ENCODE results near the gene RAB1B.
A peak's percentile ranks its signal among the peaks of the same experiment; 100 is the strongest.

Gene RAB1B

DNA sequence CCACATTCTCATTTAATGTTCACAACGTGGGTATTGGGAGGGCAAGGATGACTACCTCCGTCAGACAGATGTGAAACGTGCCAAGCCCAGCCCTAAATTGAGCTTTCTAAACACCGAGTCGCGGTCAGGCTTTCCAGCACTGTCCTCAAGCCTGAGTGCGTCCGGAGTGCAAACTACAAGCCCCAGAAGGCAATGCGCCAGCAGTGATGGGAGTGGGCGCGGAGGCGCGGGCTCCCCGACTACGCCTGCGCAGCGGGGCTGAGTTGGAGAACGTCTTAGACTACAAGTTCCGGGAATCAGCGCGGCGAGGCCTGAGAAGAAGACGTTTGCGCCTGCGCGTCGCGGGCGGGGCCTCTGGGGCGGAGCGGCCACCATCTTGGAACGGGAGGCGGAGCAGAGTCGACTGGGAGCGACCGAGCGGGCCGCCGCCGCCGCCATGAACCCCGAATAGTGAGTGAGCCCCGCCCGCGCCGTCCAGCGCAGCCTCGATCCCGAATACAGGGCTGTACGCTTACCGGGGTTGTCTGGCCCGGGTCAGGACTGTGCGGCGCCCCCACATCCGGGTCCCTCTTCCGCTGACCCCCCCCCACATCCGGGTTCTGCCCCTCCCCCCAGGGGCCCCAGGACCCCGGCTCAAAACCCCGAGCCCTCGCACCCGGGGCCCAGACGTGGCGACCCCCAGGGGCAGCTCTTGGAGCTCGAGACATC lies at the start of gene RAB1B:
Gene RAB1B, plus strand, starts transcription at position 396 of the 708 bp plus-strand sequence. Its CDS starts 41 bp downstream, at position 437.
- H3K4me3 Mint-ChIP-seq: peak within 1 kb of the TSS; percentile 93
- H3K9me3 Mint-ChIP-seq: no peaks in the 10 kb centered on the region
- ATAC-seq (peak; percentile 90), DNase-seq (ENCODE audit: low spot score in 2 of 2) (peak; percentile 99 to 100)
- H3K27ac Mint-ChIP-seq: peak within 1 kb of the TSS; percentile 98
- peaks cover 61% of the 10 kb centered on the region for H3K36me3 Mint-ChIP-seq
- peaks cover 54% of the 10 kb centered on the region for H3K4me1 Mint-ChIP-seq

DNA sequence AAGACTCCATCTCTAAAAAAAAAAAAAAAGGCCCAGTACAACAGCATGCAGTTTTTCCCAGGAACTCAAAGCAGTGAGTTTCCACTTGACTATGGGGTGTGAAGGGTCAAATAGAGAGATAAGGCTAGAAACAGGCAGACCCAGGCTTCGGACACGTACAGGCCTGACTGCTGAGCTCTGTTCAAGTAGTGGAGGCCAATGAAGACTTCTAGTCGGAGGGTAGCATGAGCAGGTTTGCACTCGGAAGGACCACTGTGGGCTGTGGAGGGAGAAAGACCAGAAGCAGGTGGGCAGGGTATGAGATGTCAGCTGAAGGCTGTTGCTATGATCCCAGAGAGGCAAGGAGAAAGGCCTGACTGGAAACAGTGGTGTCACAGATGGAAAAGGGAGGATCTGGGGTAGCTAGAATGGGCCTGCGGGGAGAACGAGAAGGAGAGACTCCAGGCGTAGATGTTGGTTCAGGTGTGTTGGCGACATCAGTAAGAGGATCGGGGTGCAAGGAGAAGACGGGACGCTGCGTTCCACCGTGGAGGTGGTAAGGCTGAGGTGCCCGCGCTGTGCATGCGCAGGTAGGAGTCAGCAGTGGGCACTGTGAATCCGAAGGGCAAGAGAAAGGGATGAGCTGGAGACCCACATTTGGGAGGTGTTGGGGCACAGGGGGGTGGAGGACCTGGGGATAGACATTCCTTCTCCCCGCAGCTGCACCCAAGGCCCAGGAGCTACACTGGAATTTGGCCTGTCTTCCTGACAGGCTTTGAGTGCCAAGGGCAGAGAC lies 49.4 kb upstream of the RAB1B start:
- Mint-ChIP-seq H3K27ac (peak overlapping the region; percentile 94), H3K4me1 (peaks cover 20% of the 10 kb centered on the region), H3K9me3 (no peaks in the 10 kb centered on the region), H3K36me3 (peaks cover 89% of the 10 kb centered on the region), H3K4me3 (no peak overlapping the region)
- ATAC-seq (no peak), DNase-seq (ENCODE audit: low spot score in 2 of 2) (no peak)

DNA sequence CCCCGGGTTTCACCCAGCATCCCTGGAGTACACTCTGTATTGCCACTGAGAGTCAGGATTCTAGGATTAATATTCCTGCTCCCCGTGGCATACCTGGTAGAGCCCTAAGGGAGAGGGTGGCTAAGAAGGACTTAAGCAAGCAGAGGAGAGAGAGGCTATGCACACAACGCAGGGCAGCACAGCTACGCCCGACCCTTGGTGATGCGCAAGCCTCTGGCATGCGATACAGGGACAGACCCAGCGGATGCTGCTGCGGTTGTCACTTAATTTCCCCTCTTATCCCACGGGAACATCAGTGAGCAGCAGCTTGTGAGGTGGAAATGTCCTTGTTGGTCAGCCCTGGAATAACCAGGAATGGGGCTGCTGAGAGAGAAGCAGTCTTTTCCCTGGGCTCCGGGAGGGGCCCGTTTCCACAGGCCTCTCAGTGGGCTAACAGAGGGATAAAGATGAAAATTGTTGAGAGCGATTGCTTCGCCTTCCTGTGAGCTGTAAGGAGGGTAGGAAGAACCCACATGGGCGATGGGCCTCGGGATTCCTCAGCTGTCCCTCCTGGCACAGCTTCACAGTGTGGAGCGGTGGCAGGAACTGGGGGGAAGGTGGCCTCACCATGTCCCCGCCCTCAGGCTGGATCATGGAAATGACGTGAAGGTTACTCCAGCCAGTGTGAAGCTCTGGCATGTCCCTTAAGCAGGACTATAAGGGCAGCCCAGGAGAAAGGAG lies 48.4 kb upstream of the RAB1B start:
- H3K27ac Mint-ChIP-seq: peak overlapping the region; percentile 94
- no peak for DNase-seq (ENCODE audit: low spot score in 2 of 2)
- ATAC-seq: no peak
- H3K9me3 Mint-ChIP-seq: no peaks in the 10 kb centered on the region
- peaks cover 20% of the 10 kb centered on the region for H3K4me1 Mint-ChIP-seq
- peaks cover 89% of the 10 kb centered on the region for H3K36me3 Mint-ChIP-seq
- H3K4me3 Mint-ChIP-seq: no peak overlapping the region

DNA sequence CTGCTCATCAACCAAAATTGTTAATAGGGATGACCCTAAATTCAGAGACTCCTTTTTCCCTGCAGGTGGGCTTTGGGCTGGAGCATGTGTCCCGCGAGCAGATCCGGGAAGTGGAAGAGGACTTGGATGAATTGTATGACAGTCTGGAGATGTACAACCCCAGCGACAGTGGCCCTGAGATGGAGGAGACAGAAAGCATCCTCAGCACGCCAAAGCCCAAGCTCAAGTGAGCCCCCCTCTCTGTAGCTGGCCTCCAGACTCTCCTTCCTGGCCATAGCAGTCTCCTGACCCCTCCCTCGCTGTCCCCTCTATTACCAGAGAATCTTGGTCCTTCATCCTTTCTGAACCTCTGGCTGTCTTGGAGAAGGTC lies 47.9 kb upstream of the RAB1B start:
- no peak for ATAC-seq
- DNase-seq (ENCODE audit: low spot score in 2 of 2): no peak
- H3K27ac Mint-ChIP-seq: peak overlapping the region; percentile 94
- H3K4me3 Mint-ChIP-seq: no peak overlapping the region
- H3K4me1 Mint-ChIP-seq: peaks cover 20% of the 10 kb centered on the region
- H3K9me3 Mint-ChIP-seq: no peaks in the 10 kb centered on the region
- peaks cover 93% of the 10 kb centered on the region for H3K36me3 Mint-ChIP-seq

DNA sequence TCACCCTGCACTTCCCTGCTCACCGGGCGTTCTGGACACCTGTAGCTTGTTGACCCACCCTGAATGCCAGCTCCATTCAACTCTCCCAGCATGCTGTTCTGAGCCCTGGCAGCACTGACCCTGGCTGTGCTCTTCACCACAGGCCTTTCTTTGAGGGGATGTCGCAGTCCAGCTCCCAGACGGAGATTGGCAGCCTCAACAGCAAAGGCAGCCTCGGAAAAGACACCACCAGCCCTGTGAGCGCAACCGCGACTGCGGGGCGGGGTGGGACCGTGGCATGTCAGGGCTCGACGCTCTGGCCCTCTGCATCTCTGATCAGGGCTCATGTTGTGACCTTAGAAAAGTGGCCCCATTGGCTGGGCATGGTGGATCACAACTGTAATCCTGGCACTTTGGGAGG lies 47.4 kb upstream of the RAB1B start:
- Mint-ChIP-seq H3K36me3 (peaks cover 90% of the 10 kb centered on the region), H3K9me3 (no peaks in the 10 kb centered on the region), H3K4me3 (no peak overlapping the region), H3K4me1 (peaks cover 22% of the 10 kb centered on the region), H3K27ac (peak overlapping the region; percentile 94)
- ATAC-seq (no peak), DNase-seq (ENCODE audit: low spot score in 2 of 2) (no peak)

DNA sequence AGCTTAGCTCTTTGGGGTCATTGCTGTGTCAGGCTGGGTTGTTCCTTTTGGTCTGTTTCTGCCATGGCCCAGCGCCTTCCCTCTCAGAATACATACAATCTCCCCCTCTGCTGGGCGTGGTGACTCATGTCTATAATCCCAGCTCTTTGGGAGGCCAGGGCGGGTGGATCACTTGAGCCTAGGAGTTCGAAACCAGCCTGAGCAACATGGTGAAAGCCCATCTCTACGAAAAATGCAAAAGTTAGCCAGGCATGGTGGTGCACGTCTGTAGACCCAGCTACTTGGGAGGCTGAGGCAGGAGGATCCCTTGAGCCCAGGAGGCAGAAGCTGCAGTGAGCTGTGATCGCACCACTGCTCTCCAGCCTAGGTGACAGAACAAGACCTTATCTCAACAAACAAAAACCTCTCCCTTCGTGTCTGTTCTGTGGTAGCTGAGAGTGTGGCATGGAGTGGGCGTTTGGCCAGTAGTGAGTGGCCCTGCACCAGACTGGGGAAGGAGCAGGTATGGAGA lies 46.7 kb upstream of the RAB1B start:
- no peak for DNase-seq (ENCODE audit: low spot score in 2 of 2)
- peaks cover 83% of the 10 kb centered on the region for H3K36me3 Mint-ChIP-seq

DNA sequence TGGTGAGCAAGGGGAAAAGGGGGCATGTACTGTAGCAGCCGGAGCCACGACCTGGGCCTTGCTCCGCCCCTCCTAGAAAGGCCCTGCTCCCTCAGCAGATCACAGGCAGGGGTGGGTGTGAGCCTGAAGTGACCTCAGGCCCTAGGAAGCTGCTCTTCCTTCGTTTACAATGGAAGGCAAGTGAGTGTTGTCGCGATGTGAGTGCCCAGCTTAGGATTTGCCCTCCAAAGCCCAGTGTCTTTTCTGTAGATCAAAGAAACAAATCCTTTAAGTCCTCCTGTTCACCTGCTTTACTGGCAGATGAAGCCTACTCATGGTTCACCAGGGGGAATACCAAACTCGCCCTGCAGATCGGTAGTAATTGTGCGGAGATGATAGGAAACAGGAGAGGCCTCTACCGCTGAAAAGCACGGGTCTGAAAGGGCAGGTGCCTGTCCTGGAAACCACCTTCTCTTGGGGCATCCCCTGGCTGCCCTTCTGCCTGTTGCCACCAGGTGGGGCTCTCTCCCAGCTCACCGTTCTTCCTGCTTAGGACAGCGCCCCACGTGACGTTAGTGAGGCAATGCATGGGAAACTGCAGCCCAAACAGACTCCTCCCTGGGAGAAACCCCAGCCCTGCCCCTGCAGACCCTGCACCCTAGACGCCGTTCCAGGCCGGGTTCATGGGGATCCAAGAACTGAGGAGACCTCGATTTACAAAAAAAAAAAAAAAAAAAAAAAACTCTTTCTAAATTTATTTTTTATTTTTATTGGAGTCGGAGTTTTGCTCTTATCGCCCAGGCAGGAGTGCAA lies 45.9 kb upstream of the RAB1B start:
- peaks cover 80% of the 10 kb centered on the region for H3K36me3 Mint-ChIP-seq
- H3K9me3 Mint-ChIP-seq: no peaks in the 10 kb centered on the region
- peak overlapping the region; percentile 94 for H3K27ac Mint-ChIP-seq
- peaks cover 29% of the 10 kb centered on the region for H3K4me1 Mint-ChIP-seq
- peak; percentile 93 for ATAC-seq
- peak overlapping the region; percentile 47 for H3K4me3 Mint-ChIP-seq
- peak; percentile 92 to 96 for DNase-seq (ENCODE audit: low spot score in 2 of 2)

More for the DNA sequence above, 46.7 kb upstream of the RAB1B start:
- H3K4me1 Mint-ChIP-seq: peaks cover 29% of the 10 kb centered on the region
- peak overlapping the region; percentile 47 for H3K4me3 Mint-ChIP-seq
- ATAC-seq: peak; percentile 37
- H3K9me3 Mint-ChIP-seq: no peaks in the 10 kb centered on the region
- H3K27ac Mint-ChIP-seq: peak overlapping the region; percentile 94

DNA sequence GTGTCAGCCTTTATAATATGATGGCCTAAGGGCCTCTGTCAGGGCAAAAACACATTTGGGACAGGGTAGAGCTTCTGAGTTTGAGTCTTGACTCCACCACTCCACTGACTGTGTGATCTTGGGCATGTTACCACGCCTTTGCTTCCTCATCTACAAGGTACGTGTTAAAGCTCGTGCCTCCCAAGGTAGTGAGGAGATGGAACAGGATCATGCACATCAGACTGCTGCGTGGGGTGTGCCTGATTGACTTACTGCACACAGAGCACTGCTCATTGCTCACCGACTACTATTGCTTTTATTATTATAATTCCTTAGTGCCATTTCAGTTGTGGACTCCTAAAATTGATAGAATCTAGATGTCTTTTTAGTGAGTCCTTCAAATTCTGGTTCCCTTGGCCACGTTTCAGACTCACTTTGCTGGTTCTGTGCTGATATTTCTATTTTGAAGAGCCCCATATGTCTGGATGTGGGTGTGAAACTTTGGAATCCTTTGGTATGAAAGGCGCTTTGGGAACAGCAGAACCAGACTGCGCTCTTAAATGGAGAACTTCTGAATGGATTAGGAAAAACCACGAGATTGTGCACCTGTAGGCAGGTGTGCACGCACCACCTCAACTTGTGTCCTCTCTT lies 44.1 kb upstream of the RAB1B start:
- ATAC-seq (no peak), DNase-seq (ENCODE audit: low spot score in 2 of 2) (no peak)
- no peak overlapping the region for H3K4me3 Mint-ChIP-seq
- H3K4me1 Mint-ChIP-seq: peaks cover 23% of the 10 kb centered on the region
- no peaks in the 10 kb centered on the region for H3K9me3 Mint-ChIP-seq
- H3K36me3 Mint-ChIP-seq: peaks cover 80% of the 10 kb centered on the region
- no peak overlapping the region for H3K27ac Mint-ChIP-seq

DNA sequence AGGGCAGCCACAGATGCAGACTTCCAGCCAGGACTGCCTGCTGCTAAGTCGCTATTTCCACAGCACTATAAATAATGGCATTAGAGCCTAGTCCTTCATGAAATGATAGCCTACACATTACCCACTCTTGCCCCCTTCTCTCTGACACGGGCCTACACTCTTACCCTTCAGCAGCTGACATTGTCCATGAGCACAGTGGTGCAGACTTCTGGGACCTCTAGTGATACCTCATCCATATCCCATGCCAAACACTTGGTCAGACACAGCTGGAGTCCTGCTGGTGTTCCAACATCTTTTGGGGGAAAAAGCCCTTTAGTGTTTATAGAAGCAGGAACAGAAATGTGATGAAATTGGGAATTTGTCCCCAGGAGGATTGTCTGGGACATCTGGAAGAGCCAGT lies 43.4 kb upstream of the RAB1B start:
- no peak overlapping the region for H3K27ac Mint-ChIP-seq
- no peak for ATAC-seq
- H3K4me3 Mint-ChIP-seq: no peak overlapping the region
- H3K36me3 Mint-ChIP-seq: peaks cover 80% of the 10 kb centered on the region
- peaks cover 23% of the 10 kb centered on the region for H3K4me1 Mint-ChIP-seq
- no peaks in the 10 kb centered on the region for H3K9me3 Mint-ChIP-seq
- DNase-seq (ENCODE audit: low spot score in 2 of 2): no peak

DNA sequence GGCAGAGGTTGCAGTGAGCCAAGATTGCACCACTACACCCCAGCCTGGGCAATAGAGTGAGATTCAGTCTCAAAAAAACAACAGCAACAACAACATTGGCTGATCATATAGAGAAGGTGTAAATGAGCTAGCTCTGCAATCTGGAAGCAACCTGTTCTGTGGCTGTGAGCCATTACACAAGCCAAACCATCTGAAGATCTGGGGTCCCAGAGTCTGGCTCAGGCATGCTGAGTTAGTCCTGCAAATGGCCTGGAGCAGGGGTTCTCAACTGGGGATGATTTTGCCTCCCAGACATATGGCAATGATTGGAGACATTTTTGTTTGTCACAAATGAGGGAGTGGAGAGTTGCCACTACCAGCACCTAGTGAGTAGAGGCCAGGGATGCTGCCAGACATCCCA lies 42.3 kb upstream of the RAB1B start:
- Mint-ChIP-seq H3K36me3 (peaks cover 80% of the 10 kb centered on the region), H3K9me3 (no peaks in the 10 kb centered on the region), H3K4me3 (no peak overlapping the region), H3K27ac (peak overlapping the region; percentile 79), H3K4me1 (peaks cover 23% of the 10 kb centered on the region)
- ATAC-seq (no peak), DNase-seq (ENCODE audit: low spot score in 2 of 2) (no peak)

DNA sequence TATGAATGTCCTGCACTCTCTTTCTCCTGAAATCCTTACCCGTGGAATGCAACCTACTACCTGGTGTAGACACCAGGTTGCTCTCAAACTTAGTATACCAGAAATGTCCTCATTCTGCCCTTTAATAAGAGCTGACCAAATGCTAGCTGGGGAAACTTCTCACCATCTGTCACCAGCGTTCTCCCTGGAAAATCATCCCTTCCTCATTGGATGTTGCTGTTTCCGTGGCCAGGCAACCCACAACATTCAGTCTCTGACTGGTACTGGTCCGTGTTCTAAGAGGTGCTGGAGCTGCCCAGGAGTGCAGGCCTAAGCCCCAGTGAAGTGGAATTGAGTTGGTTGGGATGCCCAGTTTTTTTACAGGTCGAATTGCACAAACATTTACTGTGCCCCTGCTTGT lies 40.7 kb upstream of the RAB1B start:
- peaks cover 16% of the 10 kb centered on the region for H3K4me1 Mint-ChIP-seq
- no peak overlapping the region for H3K27ac Mint-ChIP-seq
- peaks cover 79% of the 10 kb centered on the region for H3K36me3 Mint-ChIP-seq
- no peak overlapping the region for H3K4me3 Mint-ChIP-seq
- DNase-seq (ENCODE audit: low spot score in 2 of 2) (no peak), ATAC-seq (no peak)
- no peaks in the 10 kb centered on the region for H3K9me3 Mint-ChIP-seq

DNA sequence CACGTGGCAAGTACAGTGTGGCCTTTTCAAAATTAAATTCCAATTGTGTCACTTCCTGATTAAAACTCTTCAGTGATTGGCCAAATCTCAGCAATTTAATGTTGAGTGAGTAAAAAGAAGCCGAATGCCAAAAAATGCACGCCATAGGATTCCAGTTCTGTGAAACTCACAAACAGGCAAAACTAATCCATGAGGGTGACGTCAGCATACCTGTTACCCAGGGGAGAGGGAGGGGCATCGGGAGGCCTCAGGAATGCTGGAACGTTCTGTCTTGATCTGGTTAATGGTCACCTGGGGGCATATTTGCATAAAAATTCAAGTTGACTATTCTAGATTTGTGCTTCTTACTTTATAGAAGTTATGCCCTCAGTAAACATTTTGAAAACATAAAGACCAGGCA lies 39.9 kb upstream of the RAB1B start:
- H3K4me1 Mint-ChIP-seq: peaks cover 15% of the 10 kb centered on the region
- H3K27ac Mint-ChIP-seq: peak overlapping the region; percentile 9
- ATAC-seq (no peak), DNase-seq (ENCODE audit: low spot score in 2 of 2) (no peak)
- no peaks in the 10 kb centered on the region for H3K9me3 Mint-ChIP-seq
- no peak overlapping the region for H3K4me3 Mint-ChIP-seq
- H3K36me3 Mint-ChIP-seq: peaks cover 80% of the 10 kb centered on the region

DNA sequence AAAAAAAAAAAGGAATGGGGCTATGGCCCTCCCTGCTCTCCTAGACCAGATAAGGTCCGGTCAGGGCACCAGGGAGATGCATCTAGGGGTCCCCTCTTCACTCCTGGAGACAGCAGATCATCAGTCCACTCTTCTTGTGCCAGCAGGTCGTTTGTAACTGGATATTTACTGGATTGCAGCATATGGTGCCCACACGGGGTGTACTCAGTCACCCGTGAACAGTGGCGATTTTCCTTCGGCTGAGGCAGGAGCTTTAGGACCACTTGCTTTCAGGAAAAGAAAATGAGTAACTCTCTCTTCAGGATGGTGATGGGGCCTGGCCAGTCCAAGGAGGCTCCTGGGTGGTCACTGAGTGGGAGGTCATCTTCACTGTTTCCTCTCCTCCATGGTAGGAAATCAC lies 38.3 kb upstream of the RAB1B start:
- H3K27ac Mint-ChIP-seq: no peak overlapping the region

DNA sequence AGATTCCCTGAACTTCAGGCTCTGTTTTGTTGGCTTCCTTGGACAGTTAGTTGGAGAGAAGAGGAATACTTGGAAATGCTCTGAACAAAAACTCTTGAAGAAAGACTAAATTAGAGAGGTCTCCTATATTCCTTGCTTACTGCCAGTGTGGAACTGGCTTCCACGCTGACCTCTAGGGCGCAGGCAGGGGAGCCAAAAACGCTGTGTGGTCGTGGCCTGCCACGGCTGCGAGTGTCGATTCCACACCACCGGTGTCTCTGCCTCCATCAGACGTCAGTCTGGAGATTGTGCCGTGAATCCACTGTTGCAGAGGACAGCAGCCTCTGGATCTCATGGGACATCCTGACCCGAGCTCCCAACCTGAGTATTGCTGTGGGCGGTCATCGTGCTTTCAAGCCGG lies 37.5 kb upstream of the RAB1B start:
- Mint-ChIP-seq H3K36me3 (peaks cover 86% of the 10 kb centered on the region), H3K4me3 (no peak overlapping the region), H3K27ac (peak overlapping the region; percentile 70), H3K4me1 (peaks cover 12% of the 10 kb centered on the region), H3K9me3 (no peaks in the 10 kb centered on the region)
- ATAC-seq: no peak
- no peak for DNase-seq (ENCODE audit: low spot score in 2 of 2)

More for the DNA sequence above, 38.3 kb upstream of the RAB1B start:
- no peak overlapping the region for H3K4me3 Mint-ChIP-seq
- no peak for ATAC-seq
- H3K4me1 Mint-ChIP-seq: peaks cover 15% of the 10 kb centered on the region
- no peak for DNase-seq (ENCODE audit: low spot score in 2 of 2)
- no peaks in the 10 kb centered on the region for H3K9me3 Mint-ChIP-seq
- peaks cover 80% of the 10 kb centered on the region for H3K36me3 Mint-ChIP-seq
